Gastrocnemius medialis (tissue), 4 donors: ENCODE measurements around the gene VPREB1. TPM values are rescaled to one million over a fixed set of nuclear protein-coding genes. Genes with fewer than 3 reads are reported as not detected.

Experiments
- ATAC-seq, 2 donors: fragments of 150-250 bp; one replicate each; pipeline ENCODE4 v1.9.1; 2016
- DNase-seq, 2 donors: peaks; one replicate each; pipeline ENCODE4 v3.0.0-alpha.2; 2019
- H3K27ac ChIP-seq, 4 donors: fragments of 200-600 bp; sonication (generic); 1 replicate in 1 of 4; 2 replicates in 3 of 4; pipeline ENCODE4 v1.5.1; 2016 to 2018; ENCODE audit warnings: mild to moderate bottlenecking in 2 of 4, moderate library complexity in 1 of 4
- H3K27me3 ChIP-seq, 3 donors: fragments of 200-600 bp; sonication (generic) in 2 of 3; 1 replicate in 1 of 3; 2 replicates in 2 of 3; pipeline versions ENCODE4 v1.5.1 to v1.6.0; 2016 to 2019; ENCODE audit warnings: mild to moderate bottlenecking in 1 of 3, moderate library complexity in 1 of 3
- H3K36me3 ChIP-seq, 2 donors: fragments of 200-600 bp; sonication (generic) in 1 of 2; one replicate each; pipeline ENCODE4 v1.5.1; 2017 to 2018
- H3K4me1 ChIP-seq, 2 donors: fragments of 200-600 bp; sonication (generic) in 1 of 2; one replicate each; pipeline ENCODE4 v1.5.1; 2016 to 2017; ENCODE audit warnings: mild to moderate bottlenecking in 2 of 2
- H3K4me3 ChIP-seq, 4 donors: fragments of 200-600 bp; sonication (generic) in 3 of 4; 1 replicate in 1 of 4; 2 replicates in 3 of 4; pipeline ENCODE4 v1.5.1; 2016 to 2019; ENCODE audit warnings: mild to moderate bottlenecking in 2 of 4
- H3K9me3 ChIP-seq, 3 donors: fragments of 200-600 bp; sonication (generic) in 2 of 3; 1 replicate in 1 of 3; 2 replicates in 2 of 3; pipeline ENCODE4 v1.5.1; 2016 to 2019
- POLR2A ChIP-seq, 2 donors: fragments of 450-650 bp; IDR thresholded peaks; one replicate each; pipeline ENCODE4 v1.6.1; 2017; ENCODE audit warnings: antibody characterized with exemption in 2 of 2, mild to moderate bottlenecking in 2 of 2, moderate library complexity in 2 of 2
- in situ Hi-C, 4 donors: fragments of 200-750 bp; cut with MboI; loops; one replicate each; pipeline versions ENCODE4 v1.15.0 to v1.8.0; 2017; ENCODE audit warnings: low sequenced_read_pairs in 4 of 4
- intact Hi-C: fragments of 100-400 bp; cut with DNase I; formaldehyde crosslinking; loops from one replicate; pipeline ENCODE4 v1.15.1; 2023; ENCODE audit warnings: low total_unique reads
- total RNA-seq, 4 donors: library from RNA; depleted of rRNA; stranded (reverse); fragments of >200 nt; gene quantifications; one replicate each; pipeline versions ENCODE4 v1.1.0 to v1.2.3, GENCODE V29; 2016
- TF ChIP-seq, protein P1 (sequence below), 5 experiments: fragments of 450-650 bp in 3 of 5; fragments of 200-600 bp in 2 of 5; sonication (generic) in 2 of 5; IDR thresholded peaks in 4 of 5; conservative IDR thresholded peaks in 1 of 5; 1 replicate in 4 of 5; 2 replicates in 1 of 5; pipeline ENCODE4 v1.5.1; 2016 to 2019; ENCODE audit warnings: antibody characterized with exemption in 5 of 5, mild to moderate bottlenecking in 3 of 5, moderate library complexity in 3 of 5

Gene VPREB1
- total RNA-seq, 4 donors from 2014 or later, result not detected

- Histone ChIP-seq H3K27me3 (no peaks in the 10 kb centered on the region), H3K4me1 (no peaks in the 10 kb centered on the region), H3K4me3 (no peak overlapping the region), H3K27ac (no peak overlapping the region), H3K36me3 (no peaks in the 10 kb centered on the region), H3K9me3 (no peaks in the 10 kb centered on the region)
- DNase-seq (no peak), ATAC-seq (no peak)
- intact Hi-C loops (no loop called here), in situ Hi-C loops (no loop called here)
- TF ChIP-seq, protein P1, sequence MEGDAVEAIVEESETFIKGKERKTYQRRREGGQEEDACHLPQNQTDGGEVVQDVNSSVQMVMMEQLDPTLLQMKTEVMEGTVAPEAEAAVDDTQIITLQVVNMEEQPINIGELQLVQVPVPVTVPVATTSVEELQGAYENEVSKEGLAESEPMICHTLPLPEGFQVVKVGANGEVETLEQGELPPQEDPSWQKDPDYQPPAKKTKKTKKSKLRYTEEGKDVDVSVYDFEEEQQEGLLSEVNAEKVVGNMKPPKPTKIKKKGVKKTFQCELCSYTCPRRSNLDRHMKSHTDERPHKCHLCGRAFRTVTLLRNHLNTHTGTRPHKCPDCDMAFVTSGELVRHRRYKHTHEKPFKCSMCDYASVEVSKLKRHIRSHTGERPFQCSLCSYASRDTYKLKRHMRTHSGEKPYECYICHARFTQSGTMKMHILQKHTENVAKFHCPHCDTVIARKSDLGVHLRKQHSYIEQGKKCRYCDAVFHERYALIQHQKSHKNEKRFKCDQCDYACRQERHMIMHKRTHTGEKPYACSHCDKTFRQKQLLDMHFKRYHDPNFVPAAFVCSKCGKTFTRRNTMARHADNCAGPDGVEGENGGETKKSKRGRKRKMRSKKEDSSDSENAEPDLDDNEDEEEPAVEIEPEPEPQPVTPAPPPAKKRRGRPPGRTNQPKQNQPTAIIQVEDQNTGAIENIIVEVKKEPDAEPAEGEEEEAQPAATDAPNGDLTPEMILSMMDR (IDR thresholded peaks at IDR 0.05 in 4 of 5, conservative IDR thresholded peaks at IDR 0.05 in 1 of 5), result no peak
- no peak for TF ChIP-seq POLR2A (IDR thresholded peaks at IDR 0.05)
Observed at GRCh38 chr22:22228921-22229320, 15.7 kb upstream of the VPREB1 start.

- H3K27ac ChIP-seq, result no peak overlapping the region
- H3K27me3 ChIP-seq, result no peaks in the 10 kb centered on the region
- no peak for TF ChIP-seq POLR2A (IDR thresholded peaks at IDR 0.05)
- TF ChIP-seq, protein P1 (IDR thresholded peaks at IDR 0.05 in 4 of 5, conservative IDR thresholded peaks at IDR 0.05 in 1 of 5), result no peak
- H3K4me1 ChIP-seq, result no peaks in the 10 kb centered on the region
- no peaks in the 10 kb centered on the region for H3K9me3 ChIP-seq
- DNase-seq, result no peak
- H3K36me3 ChIP-seq, result no peaks in the 10 kb centered on the region
- in situ Hi-C loops, result no loop called here
- H3K4me3 ChIP-seq, result no peak overlapping the region
- intact Hi-C loops, result no loop called here
- no peak for ATAC-seq
Observed at GRCh38 chr22:22229683-22230420, 14.7 kb upstream of the VPREB1 start.

DNA sequence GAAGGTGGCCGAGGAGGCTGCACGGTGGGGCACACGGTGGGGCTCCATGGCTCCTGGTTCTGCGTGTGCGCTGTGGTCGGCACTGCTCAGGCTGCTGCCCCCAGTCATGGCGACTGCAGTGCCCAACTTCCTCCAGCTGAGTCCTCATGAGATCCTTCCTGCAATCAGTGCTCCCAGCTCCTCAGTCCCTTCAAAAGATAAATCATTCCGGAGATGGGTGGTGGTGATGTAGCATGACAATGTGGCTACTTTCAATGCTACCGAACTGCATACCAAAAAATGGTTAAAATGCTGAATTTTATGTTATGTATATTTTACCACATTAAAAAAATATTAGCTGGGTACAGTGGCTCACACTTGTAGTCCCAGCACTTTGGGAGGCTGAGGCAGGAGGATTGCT is 14.1 kb upstream of the VPREB1 start:
- intact Hi-C loops, result no loop called here
- H3K9me3 ChIP-seq, result no peaks in the 10 kb centered on the region
- no peak overlapping the region for H3K27ac ChIP-seq
- no peaks in the 10 kb centered on the region for H3K36me3 ChIP-seq
- no peaks in the 10 kb centered on the region for H3K4me1 ChIP-seq
- no peak for DNase-seq
- no peak for ATAC-seq
- H3K4me3 ChIP-seq, result no peak overlapping the region
- peaks cover 0 to 2% (median 0%) of the 10 kb centered on the region in 3 donors for H3K27me3 ChIP-seq
- in situ Hi-C loops, result no loop called here
- TF ChIP-seq POLR2A (IDR thresholded peaks at IDR 0.05), result no peak
- TF ChIP-seq, protein P1 (IDR thresholded peaks at IDR 0.05 in 4 of 5, conservative IDR thresholded peaks at IDR 0.05 in 1 of 5), result no peak

- no peak for TF ChIP-seq POLR2A (IDR thresholded peaks at IDR 0.05)
- TF ChIP-seq, protein P1 (IDR thresholded peaks at IDR 0.05 in 4 of 5, conservative IDR thresholded peaks at IDR 0.05 in 1 of 5), result no peak
- Histone ChIP-seq H3K27ac (no peak overlapping the region), H3K36me3 (no peaks in the 10 kb centered on the region), H3K27me3 (peaks cover 0 to 6% (median 0%) of the 10 kb centered on the region in 3 donors), H3K4me3 (no peak overlapping the region), H3K4me1 (no peaks in the 10 kb centered on the region), H3K9me3 (no peaks in the 10 kb centered on the region)
- ATAC-seq, result no peak
- intact Hi-C loops, result no loop called here
- DNase-seq, result no peak
- in situ Hi-C loops, result no loop called here
Observed at GRCh38 chr22:22233081-22233480, 11.5 kb upstream of the VPREB1 start.
